ENCODE results near the gene ALDOC.

GRCh38 chr17:28585851-28586250, 9.2 kb upstream of the ALDOC start:
- TF ChIP-seq CTCF (IDR thresholded peaks at IDR 0.05) (no peak), POLR2A (IDR thresholded peaks at IDR 0.05; ENCODE audit: low read length) (no peak), HDAC2 (IDR thresholded peaks at IDR 0.05) (no peak), GATA3 (IDR thresholded peaks at IDR 0.05; ENCODE audit: borderline replicate concordance) (no peak), MAX (IDR thresholded peaks at IDR 0.05) (no peak), MAZ (IDR thresholded peaks at IDR 0.05; ENCODE audit: borderline replicate concordance, low read depth, low read length) (no peak), CEBPB (IDR thresholded peaks at IDR 0.05) (no peak), CHD2 (IDR thresholded peaks at IDR 0.05; ENCODE audit: low read length, partially characterized antibody) (no peak), SMC3 (IDR thresholded peaks at IDR 0.05) (no peak), USF2 (IDR thresholded peaks at IDR 0.05) (no peak), TP53 (CRISPR knock-in tag; IDR thresholded peaks at IDR 0.05) (no peak), MYC (IDR thresholded peaks at IDR 0.05; ENCODE audit: borderline replicate concordance, low read length) (no peak), REST (IDR thresholded peaks at IDR 0.05) (no peak)
